ENCODE data around the gene PIF1.

Gene PIF1, protein sequence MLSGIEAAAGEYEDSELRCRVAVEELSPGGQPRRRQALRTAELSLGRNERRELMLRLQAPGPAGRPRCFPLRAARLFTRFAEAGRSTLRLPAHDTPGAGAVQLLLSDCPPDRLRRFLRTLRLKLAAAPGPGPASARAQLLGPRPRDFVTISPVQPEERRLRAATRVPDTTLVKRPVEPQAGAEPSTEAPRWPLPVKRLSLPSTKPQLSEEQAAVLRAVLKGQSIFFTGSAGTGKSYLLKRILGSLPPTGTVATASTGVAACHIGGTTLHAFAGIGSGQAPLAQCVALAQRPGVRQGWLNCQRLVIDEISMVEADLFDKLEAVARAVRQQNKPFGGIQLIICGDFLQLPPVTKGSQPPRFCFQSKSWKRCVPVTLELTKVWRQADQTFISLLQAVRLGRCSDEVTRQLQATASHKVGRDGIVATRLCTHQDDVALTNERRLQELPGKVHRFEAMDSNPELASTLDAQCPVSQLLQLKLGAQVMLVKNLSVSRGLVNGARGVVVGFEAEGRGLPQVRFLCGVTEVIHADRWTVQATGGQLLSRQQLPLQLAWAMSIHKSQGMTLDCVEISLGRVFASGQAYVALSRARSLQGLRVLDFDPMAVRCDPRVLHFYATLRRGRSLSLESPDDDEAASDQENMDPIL

DNA sequence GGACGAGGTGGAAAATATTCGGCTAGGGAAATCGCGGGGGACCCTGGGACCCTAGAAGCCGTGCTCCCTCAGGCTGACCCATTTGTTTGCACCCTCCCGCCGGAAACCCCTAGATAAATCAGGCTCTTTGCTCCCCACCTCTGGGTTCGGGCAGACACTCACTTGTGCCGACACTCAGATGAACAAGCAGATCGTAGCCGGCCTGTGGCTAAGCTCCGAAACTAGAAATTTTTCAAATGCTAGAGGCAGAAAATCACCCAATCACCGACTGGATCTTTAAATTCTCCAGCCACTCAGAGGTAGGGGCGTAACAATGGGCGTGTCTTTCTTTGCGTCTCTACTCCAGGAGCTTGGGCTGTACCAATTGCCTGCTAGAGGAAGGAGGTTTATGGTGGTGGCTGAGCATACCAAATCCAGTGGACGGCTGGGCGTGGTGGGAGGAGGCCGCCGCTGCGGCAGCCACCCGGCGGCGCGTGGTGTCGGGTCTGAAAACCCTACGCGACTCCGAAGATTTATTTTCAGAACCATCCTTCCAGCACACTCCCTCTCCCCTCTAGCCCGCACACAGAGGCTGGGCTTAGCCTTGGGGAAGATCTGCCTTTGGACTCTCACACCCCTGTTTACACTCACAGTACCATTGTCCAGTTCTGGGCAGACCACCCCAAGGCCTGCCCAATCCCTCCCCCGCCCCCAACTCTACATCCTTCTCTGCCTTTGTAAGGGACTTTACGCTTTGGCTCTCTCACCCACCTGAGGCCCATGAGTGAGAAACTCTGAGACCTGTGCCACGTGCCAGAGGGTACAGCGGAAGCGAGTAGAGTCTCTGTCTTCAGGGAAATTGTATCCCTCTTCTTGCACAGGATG, at the start of gene PIF1:
TSS of gene PIF1 (minus strand) at position 217 of the 864 bp plus-strand sequence. CDS start 1,312 bp downstream, outside the sequence.
- peak; percentile 96 for DNase-seq

DNA sequence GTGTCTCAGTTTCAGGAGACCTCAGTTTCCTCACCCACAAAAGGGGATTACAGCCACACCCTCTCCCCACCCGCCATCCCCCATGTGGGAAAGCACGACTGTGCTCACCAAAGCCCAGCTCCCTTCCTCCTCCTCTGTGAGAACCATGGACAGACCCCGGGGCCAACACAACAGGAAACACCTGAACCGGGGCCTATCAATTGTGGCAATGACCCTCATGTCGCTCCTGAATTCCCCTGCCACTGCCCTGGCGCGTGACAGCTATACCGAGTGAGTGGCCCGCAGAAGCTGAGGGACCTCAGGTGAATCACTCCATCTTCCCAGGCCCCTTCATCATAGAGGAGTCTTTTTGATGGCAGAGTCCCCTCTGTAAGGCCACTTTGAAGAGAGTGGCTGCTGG, 44.9 kb upstream of the PIF1 start:
- no peak for DNase-seq

DNA sequence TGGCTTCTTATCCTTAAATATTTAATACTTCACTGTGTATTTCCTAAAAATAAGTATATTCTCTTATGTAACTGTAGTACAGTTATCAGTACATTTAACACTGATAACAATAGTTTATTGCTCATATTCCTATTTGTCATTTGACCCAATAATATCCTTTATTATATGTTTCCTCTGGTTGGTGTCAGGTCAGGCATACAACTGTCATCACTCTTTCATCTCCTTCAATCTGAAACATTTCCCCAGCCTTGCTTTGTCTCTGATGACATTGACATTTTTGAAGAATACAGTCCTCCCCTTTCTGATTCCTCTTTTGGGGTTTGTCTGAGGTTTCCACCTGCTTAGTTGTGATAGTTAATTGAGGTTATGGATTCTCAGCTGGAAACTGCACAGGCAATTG, 44.1 kb upstream of the PIF1 start:
- no peak for DNase-seq

DNA sequence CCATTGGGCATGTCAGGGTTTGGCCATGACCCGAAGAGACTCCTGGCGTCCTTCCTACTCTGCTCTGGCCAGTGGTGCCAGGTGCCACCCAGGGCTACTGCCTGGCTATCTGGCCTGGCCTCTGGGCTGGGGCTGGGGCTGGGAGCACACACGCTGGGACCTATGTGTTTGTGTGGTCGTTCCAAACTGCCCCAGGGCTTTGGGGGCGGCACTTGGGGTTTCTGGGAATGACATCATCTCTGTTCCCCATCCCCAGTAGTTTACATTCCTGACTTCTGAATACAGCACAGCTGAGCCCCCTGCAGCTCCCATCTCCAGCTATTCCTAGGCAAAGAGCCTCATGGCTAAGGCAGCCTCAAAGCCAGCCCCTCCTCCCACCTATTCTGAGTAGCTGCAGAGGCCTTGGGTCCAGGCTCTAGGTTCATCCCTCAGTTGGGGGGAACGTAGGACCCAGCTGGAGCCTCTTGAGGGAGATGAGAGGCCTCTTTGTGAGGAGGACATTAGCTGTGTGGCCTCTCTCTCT, 40.6 kb upstream of the PIF1 start:
- no peak for DNase-seq

DNA sequence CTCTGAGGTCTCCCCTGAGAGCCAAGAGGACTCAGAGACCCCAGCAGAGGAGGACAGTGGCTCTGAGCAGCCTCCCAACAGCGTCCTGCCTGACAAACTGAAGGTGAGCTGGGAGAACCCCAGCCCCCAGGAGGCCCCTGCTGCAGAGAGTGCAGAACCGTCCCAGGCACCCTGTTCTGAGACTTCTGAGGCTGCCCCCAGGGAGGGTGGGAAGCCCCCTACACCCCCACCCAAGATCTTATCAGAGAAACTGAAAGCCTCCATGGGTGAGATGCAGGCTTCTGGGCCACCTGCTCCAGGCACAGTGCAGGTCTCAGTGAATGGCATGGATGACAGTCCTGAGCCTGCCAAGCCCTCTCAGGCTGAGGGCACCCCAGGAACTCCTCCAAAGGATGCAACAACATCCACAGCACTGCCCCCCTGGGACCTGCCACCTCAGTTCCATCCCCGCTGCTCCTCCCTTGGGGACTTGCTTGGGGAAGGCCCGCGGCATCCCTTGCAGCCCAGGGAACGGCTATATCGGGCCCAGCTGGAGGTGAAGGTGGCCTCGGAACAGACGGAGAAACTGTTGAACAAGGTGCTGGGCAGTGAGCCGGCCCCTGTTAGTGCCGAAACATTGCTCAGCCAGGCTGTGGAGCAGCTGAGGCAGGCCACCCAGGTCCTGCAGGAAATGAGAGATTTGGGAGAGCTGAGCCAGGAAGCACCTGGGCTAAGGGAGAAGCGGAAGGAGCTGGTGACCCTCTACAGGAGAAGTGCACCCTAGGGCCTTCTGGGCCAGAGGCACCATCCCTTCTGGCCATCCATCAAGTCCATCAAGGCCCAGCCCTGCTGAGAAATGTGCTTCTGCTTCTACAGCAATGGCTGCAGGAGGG, 39.9 kb upstream of the PIF1 start:
- no peak for DNase-seq

DNA sequence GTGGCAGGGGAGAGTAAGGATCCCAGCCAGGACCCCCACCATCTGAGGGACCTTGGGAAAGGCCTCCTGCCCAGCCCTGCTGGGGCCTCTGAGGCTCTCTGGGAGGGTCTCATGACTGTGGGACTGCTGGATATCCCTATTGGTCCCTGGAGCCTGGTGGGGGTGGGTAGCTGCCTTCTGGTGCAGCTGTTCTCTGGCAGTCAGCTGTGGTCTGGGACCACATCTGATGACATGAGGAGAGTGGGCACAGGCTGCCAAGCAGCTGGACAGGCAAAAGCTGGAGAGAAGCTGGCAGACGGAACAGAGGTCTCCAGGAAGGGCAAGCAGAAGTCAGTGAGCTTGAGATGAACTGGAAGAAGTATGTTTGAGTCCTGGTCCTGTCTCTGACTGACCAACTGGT, 38.6 kb upstream of the PIF1 start:
- DNase-seq = no peak

DNA sequence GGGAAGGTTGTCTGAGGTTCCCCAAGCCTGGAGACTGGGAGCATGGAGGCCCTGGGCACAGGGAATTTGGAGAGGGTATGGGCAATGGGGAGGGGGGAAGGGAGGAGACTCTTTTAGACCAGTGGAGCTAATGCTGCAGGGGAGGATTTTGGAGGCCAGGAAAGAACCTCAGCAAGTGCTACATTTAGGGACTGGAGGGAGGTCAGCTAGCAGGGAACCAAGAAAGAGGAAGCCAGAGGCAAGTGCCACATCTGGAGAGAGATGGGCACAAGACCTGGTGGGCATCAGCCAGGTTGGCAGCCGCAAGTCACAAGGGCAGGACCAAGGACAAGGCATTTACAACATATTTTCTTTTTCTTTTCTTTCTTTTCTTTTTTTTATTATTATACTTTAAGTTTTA, 37.0 kb upstream of the PIF1 start:
- no peak for DNase-seq

DNA sequence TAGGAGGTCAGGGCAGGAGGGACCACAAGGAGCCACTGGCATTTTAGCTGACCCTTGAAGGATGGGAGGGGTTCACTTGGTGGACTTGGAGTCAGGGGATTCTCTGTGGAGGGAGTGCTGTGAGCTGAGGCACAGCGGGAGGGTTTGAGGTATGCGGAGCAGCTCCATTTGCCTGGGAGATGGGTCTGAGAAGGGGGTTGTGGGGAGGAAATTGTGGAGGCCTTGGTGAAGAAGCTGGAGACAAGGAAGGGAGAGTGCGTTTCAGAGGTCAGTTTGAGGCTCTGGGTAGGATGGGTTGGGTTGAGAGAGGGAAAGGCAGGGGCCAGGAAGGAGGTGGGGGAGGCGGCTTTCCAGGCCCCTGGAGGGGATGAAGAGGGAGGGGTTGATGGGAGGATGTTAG, 36.5 kb upstream of the PIF1 start:
- no peak for DNase-seq

DNA sequence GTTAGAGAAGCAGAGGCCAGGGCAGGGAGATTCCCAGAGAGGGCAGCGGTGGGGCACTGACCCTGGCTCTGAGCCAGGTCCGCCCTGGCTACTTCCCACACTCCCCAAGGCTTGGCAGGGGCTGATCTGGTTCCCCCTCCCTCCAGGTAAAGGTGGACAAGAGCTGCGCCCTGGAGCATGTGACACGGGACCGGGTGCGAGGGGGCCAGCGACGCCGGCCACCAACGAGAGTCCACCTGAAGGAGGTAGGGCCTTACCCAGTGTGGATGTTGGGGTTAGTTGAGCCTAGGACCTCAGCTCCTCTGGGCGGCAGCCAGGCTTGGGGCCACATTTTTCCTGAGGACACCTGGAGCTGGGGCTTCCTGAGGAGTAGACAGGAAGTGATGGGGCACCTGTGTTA, 35.9 kb upstream of the PIF1 start:
- no peak for DNase-seq

DNA sequence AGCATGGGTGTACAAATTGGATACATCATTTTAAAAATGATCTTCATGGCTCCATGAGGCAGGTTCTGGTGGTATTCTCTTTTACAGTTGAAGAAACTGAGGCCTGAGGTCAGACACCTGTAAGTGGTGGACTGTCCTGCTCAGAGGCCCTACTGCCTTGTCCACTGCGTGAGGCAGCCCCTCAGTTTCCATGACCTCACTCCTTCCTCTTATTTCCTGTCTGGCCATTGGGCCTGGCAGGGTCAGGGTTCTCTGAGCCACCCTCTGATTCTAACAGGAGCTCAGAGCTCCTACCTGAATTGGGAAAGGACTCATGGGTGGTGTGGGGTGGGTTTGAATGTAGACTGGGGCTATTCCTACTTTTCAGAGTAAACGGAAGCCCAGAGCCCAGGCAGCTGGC, 33.8 kb upstream of the PIF1 start:
- DNase-seq = no peak

DNA sequence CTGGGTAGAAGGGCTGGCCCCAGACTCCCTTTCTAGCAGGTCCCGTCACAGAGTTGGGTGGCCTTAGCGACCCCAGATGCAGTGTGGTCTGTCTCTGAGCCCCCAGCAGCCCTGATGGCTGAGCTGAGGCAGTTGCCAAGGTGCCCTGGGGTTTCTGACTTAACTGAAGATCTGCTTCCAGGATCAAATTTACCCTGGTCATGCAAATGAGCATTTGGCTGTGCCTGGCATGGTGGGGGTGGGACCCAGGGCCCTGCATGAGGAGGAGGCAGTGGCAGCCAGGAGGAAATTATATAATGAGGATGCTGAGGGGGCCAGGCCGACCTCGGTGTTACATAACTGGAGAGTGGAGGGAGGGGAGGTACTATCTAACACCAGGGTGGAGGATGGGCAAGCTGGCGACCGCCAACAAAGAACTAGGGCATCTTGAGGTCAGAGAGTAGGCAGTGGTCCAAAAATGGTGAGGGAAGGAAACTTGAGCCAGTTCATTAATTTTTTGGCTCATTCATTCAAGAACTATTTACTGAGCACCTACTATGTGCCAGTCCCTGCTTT, 32.7 kb upstream of the PIF1 start:
- DNase-seq = peak; percentile 26

DNA sequence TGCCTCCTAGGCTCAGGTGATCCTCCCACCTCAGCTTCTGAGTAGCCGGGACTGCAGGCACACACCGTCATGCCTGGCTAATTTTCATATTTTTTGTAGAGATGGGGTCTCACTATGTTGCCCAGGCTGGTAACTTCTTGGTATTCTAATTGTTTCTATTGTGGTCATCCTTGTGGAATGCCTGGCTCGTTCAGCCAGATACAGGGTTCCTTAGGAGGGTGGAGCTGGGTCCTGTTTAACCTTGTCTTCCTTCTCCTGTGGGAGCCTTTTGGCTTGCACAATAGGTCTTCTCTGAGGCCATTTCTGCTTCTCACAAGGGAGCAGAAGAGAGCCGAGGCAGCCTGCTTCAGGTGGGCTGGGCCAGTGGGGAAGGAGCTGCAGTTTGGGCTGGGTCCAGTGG, 32.0 kb upstream of the PIF1 start:
- DNase-seq = no peak

DNA sequence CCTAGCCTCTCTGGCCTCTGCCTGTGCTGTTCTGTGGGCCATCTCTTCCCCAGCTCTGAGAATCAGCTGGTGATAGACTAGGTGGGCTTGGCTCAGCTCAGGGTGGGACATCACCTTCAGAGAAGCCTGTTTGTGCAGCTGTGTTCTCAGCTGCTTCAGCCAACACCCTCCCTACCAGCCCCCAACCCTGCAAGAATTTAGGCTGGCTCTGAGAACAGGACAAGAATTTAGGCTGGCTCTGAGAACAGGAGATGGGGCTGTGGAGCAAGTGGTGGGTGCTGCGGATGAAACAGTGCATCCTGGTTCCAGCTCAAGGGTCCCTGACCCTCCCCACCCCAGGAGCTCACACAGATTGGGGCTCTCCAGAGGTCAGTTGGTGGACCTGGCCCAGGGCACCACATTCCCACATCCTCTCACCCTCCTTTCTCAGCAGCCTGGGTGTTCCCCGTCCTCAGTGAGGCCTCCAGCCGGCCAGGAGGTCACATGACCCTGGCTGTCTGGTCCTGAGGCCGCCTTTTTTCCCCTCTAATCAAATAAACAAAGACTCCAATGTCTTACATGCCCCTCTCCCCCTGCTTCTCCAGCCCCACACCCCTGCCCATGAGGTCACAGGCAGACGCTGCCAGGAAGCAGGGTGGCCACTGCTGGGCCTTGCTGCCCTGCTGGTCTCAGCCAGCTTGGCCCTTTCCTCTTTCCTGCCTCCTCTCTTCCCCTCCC, 31.1 kb upstream of the PIF1 start:
- DNase-seq = no peak

DNA sequence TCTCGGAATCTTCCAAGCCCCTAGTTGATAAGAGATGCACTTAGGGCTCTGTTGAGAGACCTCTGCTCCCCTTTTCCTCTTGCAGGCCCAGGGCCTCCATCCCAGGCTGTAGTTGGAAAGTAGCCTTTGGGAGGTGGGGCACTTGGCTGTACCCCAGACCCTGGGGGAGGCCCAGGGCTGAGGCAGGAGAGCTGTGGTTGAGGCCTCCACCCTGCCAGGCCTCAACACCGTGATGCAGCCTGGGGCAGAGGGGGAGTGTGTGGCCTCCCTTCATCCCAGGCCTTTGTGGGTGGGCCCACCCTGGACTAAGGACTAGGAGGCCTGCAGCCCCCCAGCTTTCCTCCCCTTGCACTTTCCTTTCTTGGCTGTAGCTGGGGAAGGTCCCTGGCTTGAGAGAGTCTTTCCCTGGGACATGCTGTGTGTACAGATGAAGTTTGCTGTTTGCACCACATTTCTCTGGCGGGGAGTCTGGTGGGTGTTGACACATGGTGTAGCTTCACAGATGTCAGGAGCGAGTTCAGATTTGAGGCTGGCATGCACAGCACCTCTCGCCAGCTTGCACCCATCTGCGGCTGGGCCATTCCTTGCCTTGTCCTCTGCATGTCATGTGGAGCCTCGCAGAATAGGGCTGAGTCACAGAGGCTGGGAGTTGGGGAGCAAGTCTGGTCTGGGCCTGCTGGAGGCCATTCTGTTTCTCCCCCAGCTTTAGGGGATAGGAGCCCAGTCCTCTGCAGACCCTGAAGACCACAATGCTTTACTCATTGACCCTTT, 29.9 kb upstream of the PIF1 start:
- no peak for DNase-seq

DNA sequence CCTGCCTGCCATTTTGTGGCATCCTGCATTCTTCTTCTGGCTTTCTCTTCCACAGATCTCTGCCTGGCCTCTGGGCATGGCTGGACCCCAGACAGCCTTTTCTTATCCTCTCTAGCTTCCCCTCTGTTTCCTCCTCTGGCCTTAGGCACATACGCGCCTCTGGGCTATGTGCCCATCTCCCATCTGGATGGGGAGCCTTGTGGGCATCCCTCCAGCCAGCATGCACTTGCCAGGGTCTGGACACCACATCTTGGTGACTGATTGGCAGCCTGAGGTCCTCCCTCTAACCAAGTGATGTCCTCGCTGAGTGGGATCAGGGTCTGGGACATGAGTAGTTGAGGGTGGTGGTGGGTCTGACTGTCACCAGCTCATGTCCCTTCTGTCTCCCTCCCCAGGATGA, 29.1 kb upstream of the PIF1 start:
- no peak for DNase-seq

DNA sequence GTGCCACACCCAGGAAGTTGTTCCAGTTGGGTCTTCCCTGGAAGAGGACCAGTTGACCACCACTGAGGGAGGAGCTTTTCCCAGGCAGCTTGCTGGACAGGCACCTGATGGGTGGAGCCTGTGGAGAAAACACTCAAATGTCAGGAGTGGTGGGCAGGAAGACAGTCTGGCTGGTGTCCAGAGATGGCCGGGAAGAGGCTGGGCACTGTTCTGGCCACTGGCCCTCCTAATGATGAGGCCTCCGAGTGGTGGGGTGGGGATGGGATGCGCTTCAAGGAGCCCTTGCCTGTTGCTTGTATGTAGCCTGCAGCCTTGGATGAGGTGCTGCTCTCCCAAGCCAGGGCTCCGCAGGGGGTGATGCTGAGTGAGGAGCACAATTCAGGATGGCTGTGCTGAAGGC, 28.6 kb upstream of the PIF1 start:
- no peak for DNase-seq

DNA sequence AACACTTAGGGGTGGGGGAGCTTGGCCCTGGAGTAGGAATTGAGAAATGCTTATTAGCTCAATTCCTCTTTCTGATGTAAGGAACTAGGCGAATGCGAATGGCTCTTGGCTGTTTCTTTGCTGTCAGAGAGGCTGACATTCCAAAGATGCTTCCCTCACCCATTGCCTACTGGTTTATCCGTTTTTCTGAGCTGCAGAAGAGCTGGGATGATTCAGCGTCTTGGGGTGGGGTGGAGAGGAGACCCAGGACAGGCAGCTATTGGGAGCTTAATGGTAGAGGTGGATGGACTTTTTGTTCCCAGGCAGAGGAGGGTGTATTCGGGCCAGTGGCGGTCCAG, 26.0 kb upstream of the PIF1 start:
- DNase-seq = no peak

DNA sequence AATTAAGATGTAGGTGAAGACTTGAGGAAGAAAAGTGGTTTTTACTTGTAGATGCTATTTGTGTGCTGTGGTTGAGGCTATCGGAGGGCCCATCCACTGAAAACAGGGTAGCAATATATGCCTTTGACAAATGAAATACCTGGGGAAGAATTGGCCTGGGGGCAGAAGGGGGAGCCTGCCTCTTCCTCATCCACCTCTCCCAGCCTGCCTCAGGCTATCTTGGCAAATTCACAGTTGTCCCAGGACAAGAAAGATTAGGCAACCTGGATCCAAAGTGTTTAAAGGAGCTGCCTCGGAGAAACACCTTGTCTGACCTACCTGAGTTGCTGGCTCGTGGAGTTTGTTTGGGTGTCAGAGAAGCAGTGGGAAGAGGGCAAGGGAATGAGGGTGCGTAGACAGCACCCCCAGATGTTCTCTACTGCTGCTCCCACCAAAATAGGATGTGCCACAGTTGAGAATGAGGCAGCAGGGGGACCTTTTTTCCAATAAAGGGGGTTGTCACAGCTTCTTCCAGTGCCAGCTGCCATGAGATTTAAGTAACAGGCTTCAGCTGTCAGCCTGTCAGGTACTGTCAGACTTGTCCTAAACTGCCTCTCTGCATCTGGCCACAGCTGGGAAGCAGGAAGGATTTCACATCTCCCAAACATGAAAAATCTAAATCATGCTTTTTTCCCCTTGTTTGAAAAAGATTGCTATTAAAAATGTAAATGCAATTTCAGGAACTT, 25.5 kb upstream of the PIF1 start:
- DNase-seq = no peak

DNA sequence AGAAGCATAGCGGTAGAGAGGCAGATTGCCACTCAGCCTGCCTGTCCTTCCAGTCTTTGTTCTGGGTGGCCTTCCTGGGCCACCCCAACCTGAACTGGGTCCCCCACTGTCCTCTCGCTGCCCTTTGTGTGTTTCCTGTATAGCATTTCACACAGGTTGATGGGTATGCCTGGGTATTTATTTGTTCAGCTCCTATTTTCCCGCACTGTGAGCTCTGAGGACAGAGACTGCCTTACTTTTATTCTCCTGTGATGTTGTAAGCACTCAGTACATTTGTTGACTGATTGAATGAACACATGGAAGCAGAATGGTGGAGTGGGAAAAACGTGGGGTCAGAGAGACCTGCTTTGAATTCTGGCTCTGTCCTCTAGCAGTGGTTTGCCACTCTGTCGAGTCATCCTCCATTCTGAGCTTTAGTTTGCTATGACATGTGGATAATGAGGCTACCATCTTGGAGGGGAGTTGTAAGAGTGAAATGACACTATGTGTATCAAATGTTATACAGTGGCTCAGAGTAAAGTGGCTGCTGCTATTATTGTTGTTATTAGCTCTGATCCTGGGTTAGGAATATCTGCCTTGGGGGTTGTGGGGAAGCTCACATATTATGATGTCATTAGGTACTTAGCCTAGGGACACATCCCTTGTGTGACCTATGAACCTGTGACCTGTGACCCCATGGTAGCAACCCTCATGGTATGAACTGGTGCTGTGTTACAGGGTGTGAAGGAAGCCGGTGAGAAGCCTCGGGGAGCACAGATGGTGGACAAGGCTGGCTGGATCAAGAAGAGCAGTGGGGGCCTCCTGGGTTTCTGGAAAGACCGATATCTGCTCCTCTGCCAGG, 22.6 kb upstream of the PIF1 start:
- no peak for DNase-seq
